HG03460 (cell line): ENCODE data around the gene RNF113B.

Source experiments
- ATAC-seq: cut with Tn5 transposase; IDR thresholded peaks from one replicate; pipeline ENCODE4 v1.9.1; 2021; ENCODE audit not compliant: unreplicated experiment

Gene RNF113B

DNA sequence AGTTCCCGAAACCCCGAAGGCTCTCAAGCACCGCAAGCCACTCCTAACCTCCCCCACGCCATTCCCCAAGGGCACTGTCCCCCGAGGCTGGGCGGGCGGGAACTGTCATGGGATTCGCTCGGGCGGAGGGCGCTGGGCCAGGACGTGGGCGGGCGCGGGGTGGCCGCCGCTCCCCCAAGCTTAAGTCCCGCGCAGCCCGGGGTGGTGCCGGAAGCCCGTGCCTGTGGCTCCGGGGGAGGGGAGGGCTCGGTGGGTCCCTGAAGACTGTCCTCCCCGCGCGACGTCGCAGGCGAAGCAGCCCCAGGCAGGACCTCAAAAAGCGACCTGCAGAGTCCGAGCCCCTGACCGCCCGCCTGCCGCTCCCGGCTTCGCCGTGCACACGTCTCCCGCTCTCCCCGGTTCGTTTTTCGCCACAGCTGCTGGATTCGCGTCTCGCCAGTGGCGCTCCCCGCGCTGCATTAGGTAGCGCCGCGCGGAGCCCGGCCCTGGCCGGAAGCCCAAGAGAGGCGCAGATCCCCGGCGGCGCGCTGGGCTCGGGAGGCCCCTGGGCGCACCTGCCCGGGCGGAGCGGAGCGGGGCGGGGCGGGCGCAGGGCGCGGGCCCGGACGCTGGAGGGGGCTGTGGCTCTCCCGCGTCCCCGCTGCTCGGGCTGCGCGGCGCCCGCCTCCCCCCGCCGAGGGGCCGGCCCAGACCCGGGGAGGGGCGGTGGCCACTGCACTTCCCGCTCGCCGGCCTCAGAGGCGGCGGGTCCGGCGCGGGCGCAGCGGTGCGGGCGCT, 34.5 kb downstream of the RNF113B start, which contains the start of gene FARP1:
FARP1 (plus strand) TSS at position 715 of the 777 bp plus-strand sequence. CDS start 70,149 bp downstream, outside the sequence.
- ATAC-seq, result peak; percentile 71

DNA sequence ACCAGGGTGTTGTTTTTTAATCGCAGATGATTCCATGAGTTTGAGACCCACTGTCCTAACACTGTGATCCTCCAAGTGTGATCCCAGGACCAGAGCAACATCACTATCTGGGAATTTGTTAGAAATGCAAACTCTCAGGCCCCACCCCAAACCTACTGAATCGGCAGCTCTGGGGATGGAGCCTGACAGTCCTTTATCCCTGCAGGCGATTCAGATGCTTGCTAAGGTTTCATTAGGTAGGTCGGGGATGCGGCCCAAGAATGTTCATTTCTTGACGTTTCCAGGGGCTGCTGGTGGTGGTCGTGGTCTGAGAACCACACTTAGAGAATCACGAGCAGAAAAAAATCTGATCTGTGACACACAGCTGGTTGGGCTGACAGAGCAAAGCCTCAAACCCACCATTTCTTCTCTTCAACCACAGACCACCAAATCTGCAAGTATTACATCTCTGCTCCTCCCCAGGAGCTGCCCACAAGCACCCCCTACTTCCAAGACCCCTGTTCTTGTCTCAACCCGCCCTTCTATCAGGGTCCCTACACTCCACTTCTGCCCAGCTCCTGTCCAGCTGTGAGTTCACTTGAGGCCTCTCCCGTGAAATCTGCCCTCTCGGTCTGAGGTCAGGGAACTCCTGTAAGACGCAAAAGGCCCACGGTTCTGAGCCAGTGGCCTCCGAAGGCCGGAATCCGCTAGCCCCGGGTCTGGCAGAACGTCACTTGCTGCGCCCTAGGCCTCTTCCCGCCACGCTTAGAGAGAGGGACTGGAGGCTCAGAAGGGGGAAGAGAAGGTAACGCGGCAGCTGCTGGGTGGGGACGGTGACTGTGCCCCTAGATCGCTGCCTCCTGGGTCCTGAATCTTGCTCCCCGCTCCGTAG, 35.3 kb downstream of the RNF113B start:
- no peak for ATAC-seq

GRCh38 chr13:98141091-98141490, 36.0 kb downstream of the RNF113B start:
- no peak for ATAC-seq

GRCh38 chr13:98134901-98135300, 42.2 kb downstream of the RNF113B start:
- no peak for ATAC-seq

DNA sequence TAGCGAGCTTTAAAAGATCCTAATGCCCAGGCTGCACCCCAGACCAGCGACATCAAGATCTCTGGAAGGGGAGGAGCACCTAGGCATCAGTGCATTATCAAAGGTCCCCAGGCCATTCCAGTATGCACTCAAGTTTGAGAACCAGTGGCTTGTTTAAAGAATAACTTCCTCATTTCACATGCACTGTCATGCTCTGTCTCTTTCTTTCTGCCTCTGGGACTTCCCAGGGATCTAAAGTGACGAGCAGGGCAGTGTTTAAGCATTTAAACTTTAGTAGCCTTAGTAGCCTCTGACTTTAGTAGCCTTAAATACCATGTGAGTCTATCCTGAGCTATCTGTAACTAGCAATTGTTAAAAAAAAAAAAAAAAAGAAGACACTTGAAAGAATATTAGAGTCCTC, 43.1 kb downstream of the RNF113B start:
- peak; percentile 94 for ATAC-seq

GRCh38 chr13:98129059-98129746, 47.9 kb downstream of the RNF113B start:
- no peak for ATAC-seq
